PFSK-1 (cell line): ENCODE measurements around the gene TMOD3.

Experiments
- FOXP2 ChIP-seq: optimal IDR thresholded peaks from 2 replicates; pipeline ENCODE3; 2011; ENCODE audit warnings: borderline replicate concordance, control low read depth, inconsistent platforms; ENCODE audit not compliant: insufficient read depth; ENCODE audit errors: extremely low read length, extremely low read depth
- POLR2AphosphoS5 ChIP-seq: IDR thresholded peaks from 2 replicates; pipeline ENCODE4 v1.6.1; 2012; ENCODE audit warnings: low read depth, mild to moderate bottlenecking, control low read depth, low read length, moderate library complexity
- REST ChIP-seq, 2 experiments: IDR thresholded peaks; 2 replicates each; pipeline versions ENCODE4 v1.6.1 to v1.8.0; 2011 to 2012; ENCODE audit warnings: low read depth in 2 of 2, low read length in 2 of 2, control low read depth in 1 of 2, inconsistent platforms in 1 of 2, mild to moderate bottlenecking in 1 of 2, moderate library complexity in 1 of 2; ENCODE audit not compliant: insufficient read depth in 1 of 2
- SIN3A ChIP-seq: IDR thresholded peaks from 2 replicates; pipeline ENCODE4 v1.6.1; 2012; ENCODE audit warnings: mild to moderate bottlenecking, low read length, moderate library complexity, borderline replicate concordance; ENCODE audit not compliant: insufficient read depth
- TAF1 ChIP-seq: IDR thresholded peaks from 2 replicates; pipeline ENCODE4 v1.6.1; 2012; ENCODE audit warnings: low read length, control low read depth, borderline replicate concordance; ENCODE audit not compliant: insufficient read depth

The TMOD3 gene

GRCh38 chr15:51838270-51838669 is 8.8 kb downstream of the TMOD3 start:
- TF ChIP-seq SIN3A (no peak), TAF1 (no peak), POLR2AphosphoS5 (no peak), REST (IDR thresholded peaks at IDR 0.05; ENCODE audit: insufficient read depth in 1 of 2, low read depth in 2 of 2, low read length in 2 of 2) (no peak), FOXP2 (no peak)

- TF ChIP-seq TAF1: no peak
- TF ChIP-seq REST (IDR thresholded peaks at IDR 0.05; ENCODE audit: insufficient read depth in 1 of 2, low read depth in 2 of 2, low read length in 2 of 2): no peak
- no peak for TF ChIP-seq SIN3A
- TF ChIP-seq FOXP2: no peak
- no peak for TF ChIP-seq POLR2AphosphoS5
Observed at GRCh38 chr15:51840692-51841091, 11.2 kb downstream of the TMOD3 start.

- TF ChIP-seq TAF1 (no peak), FOXP2 (no peak), REST (IDR thresholded peaks at IDR 0.05; ENCODE audit: insufficient read depth in 1 of 2, low read depth in 2 of 2, low read length in 2 of 2) (no peak), POLR2AphosphoS5 (no peak), SIN3A (no peak)
Observed at GRCh38 chr15:51841406-51842040, 12.1 kb downstream of the TMOD3 start.

GRCh38 chr15:51842265-51842664 is 12.8 kb downstream of the TMOD3 start:
- TF ChIP-seq SIN3A (no peak), REST (IDR thresholded peaks at IDR 0.05; ENCODE audit: insufficient read depth in 1 of 2, low read depth in 2 of 2, low read length in 2 of 2) (no peak), POLR2AphosphoS5 (no peak), FOXP2 (no peak), TAF1 (no peak)
